HepG2 (cell line): ENCODE data around the gene CDCA5. TPM values are rescaled to one million over a fixed set of nuclear protein-coding genes. Genes with fewer than 3 reads are reported as not detected.

Experiments used
- ARID2 ChIP-seq: sonication (generic); formaldehyde crosslinking; IDR thresholded peaks from 2 replicates; pipeline ENCODE4 v1.8.1; 2022; ENCODE audit warnings: mild to moderate bottlenecking, missing genetic modification reagents, borderline replicate concordance
- ARNT2 ChIP-seq: sonication (generic); formaldehyde crosslinking; IDR thresholded peaks from 2 replicates; pipeline ENCODE4 v1.8.0; 2022; ENCODE audit warnings: mild to moderate bottlenecking, low read depth, missing genetic modification reagents, moderate library complexity
- ATF7 ChIP-seq, 2 experiments: fragments of 450-650 bp in 1 of 2; sonication (generic) in 1 of 2; formaldehyde crosslinking in 1 of 2; IDR thresholded peaks; 2 replicates each; pipeline versions ENCODE4 v1.4.0 to v1.6.1; 2016 to 2020; ENCODE audit warnings: antibody characterized with exemption in 1 of 2, mild to moderate bottlenecking in 1 of 2, missing genetic modification reagents in 1 of 2
- FOXO1 ChIP-seq: sonication (generic); formaldehyde crosslinking; IDR thresholded peaks from 2 replicates; pipeline ENCODE4 v1.4.0; 2020; ENCODE audit warnings: missing genetic modification reagents
- GABPB1 ChIP-seq: IDR thresholded peaks from 2 replicates; pipeline ENCODE4 v1.6.1; 2016; ENCODE audit warnings: mild to moderate bottlenecking, missing genetic modification reagents, moderate library complexity, missing compliant biosample characterization
- GLI4 ChIP-seq: sonication (generic); formaldehyde crosslinking; IDR thresholded peaks from 2 replicates; pipeline ENCODE4 v1.5.1; 2020; ENCODE audit warnings: missing genetic modification reagents, mild to moderate bottlenecking, moderate library complexity, borderline replicate concordance
- JUND ChIP-seq: sonication (generic); formaldehyde crosslinking; IDR thresholded peaks from 2 replicates; pipeline ENCODE4 v1.8.0; 2022; ENCODE audit warnings: mild to moderate bottlenecking, missing genetic modification reagents
- NBN ChIP-seq: fragments of 450-650 bp; conservative IDR thresholded peaks from 2 replicates; pipeline ENCODE4 v1.6.1; 2017
- NR2C2 ChIP-seq: sonication (generic); formaldehyde crosslinking; IDR thresholded peaks from 2 replicates; pipeline ENCODE4 v1.4.0; 2020; ENCODE audit warnings: missing genetic modification reagents, mild to moderate bottlenecking, moderate library complexity, borderline replicate concordance
- PITX1 ChIP-seq: sonication (generic); formaldehyde crosslinking; IDR thresholded peaks from 2 replicates; pipeline ENCODE4 v1.5.1; 2020; ENCODE audit warnings: mild to moderate bottlenecking, missing genetic modification reagents
- SMAD9 ChIP-seq: sonication (generic); formaldehyde crosslinking; IDR thresholded peaks from 2 replicates; pipeline ENCODE4 v1.5.1; 2020; ENCODE audit warnings: mild to moderate bottlenecking, missing genetic modification reagents
- SP4 ChIP-seq: sonication (generic); formaldehyde crosslinking; IDR thresholded peaks from 2 replicates; pipeline ENCODE4 v1.8.1; 2023; ENCODE audit warnings: mild to moderate bottlenecking, missing genetic modification reagents
- STAT5B ChIP-seq: sonication (generic); formaldehyde crosslinking; IDR thresholded peaks from 2 replicates; pipeline ENCODE4 v1.4.0; 2020; ENCODE audit warnings: missing genetic modification reagents
- ZFP1 ChIP-seq: IDR thresholded peaks from 2 replicates; pipeline ENCODE4 v1.6.1; 2016
- ZFP90 ChIP-seq: sonication (generic); formaldehyde crosslinking; IDR thresholded peaks from 2 replicates; pipeline ENCODE4 v1.8.0; 2022; ENCODE audit warnings: missing genetic modification reagents, mild to moderate bottlenecking, inconsistent platforms, borderline replicate concordance
- ZNF160 ChIP-seq: sonication (generic); formaldehyde crosslinking; IDR thresholded peaks from 2 replicates; pipeline ENCODE4 v1.8.0; 2022; ENCODE audit warnings: mild to moderate bottlenecking, inconsistent platforms, missing genetic modification reagents
- ZNF225 ChIP-seq: sonication (generic); formaldehyde crosslinking; IDR thresholded peaks from 2 replicates; pipeline ENCODE4 v1.4.0; 2020; ENCODE audit warnings: mild to moderate bottlenecking, missing genetic modification reagents
- ZNF232 ChIP-seq: sonication (generic); formaldehyde crosslinking; IDR thresholded peaks from 2 replicates; pipeline ENCODE4 v1.4.0; 2020; ENCODE audit warnings: missing genetic modification reagents, borderline replicate concordance
- polyA plus RNA-seq, 8 experiments: library from polyadenylated mRNA; depleted of rRNA in 3 of 8; stranded (reverse) in 7 of 8; unstranded in 1 of 8; fragments of >200 nt; fragmentation: Illumina TruSeq in 4 of 8; extraction: Trizol in 4 of 8; gene quantifications; 2 replicates each; pipeline versions ENCODE4 v1.2.1 to v1.2.3, GENCODE V29; 2011 to 2016; ENCODE audit warnings: low read depth in 4 of 8, missing spikeins in 1 of 8, mixed read lengths in 1 of 8; ENCODE audit not compliant: insufficient read depth in 1 of 8
- total RNA-seq, 5 experiments: library from RNA; depleted of rRNA; stranded (reverse); fragments of >200 nt; fragmentation: Illumina TruSeq; extraction: Trizol; gene quantifications; 2 replicates each; pipeline ENCODE4 v1.2.3, GENCODE V29; 2016; ENCODE audit warnings: low read depth in 1 of 5
- TF ChIP-seq, protein P1 (sequence below): sonication (generic); formaldehyde crosslinking; IDR thresholded peaks from 2 replicates; pipeline ENCODE4 v1.5.1; 2020; ENCODE audit warnings: mild to moderate bottlenecking, moderate library complexity, missing genetic modification reagents
- TF ChIP-seq, protein P2 (sequence below): sonication (generic); formaldehyde crosslinking; conservative IDR thresholded peaks from 2 replicates; pipeline ENCODE4 v1.4.0; 2020; ENCODE audit warnings: missing genetic modification reagents
- TF ChIP-seq, protein P3 (sequence below): IDR thresholded peaks from 2 replicates; pipeline ENCODE4 v1.6.1; 2016; ENCODE audit warnings: control low read depth
- TF ChIP-seq, protein P4 (sequence below): sonication (generic); formaldehyde crosslinking; IDR thresholded peaks from 2 replicates; pipeline ENCODE4 v1.5.0; 2020; ENCODE audit warnings: missing genetic modification reagents, mild to moderate bottlenecking, borderline replicate concordance
- TF ChIP-seq, protein P5 (sequence below): sonication (generic); formaldehyde crosslinking; IDR thresholded peaks from 2 replicates; pipeline ENCODE4 v1.4.0; 2020; ENCODE audit warnings: mild to moderate bottlenecking, missing genetic modification reagents

Gene CDCA5
- total and polyA plus RNA-seq, 2 of the 13 experiments (the other 11 are each of a cell fraction or from before 2014, with no cell fraction given): 13.5 to 50.6 TPM

DNA sequence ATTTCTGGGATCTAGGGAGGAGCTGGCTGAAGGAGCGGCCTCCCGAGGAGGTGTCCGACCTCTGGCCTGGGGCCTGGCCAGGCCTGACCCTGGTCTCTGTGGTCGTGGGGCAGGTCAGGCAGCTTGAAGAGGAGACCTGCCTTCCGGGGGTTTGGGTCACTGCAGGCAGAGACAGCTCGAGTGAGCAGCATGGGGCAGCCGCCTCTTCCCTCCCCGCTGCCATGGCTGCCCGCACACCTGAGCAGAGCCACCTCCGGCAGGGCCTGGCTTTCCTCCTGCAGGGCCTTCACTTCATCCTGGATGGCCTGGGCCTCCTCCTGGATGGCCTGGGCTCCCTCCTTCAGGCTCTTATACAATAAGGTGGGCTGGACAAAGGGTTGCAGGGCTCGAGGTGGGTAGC is 17.5 kb downstream of the CDCA5 start (continued):
- TF ChIP-seq, protein P1, sequence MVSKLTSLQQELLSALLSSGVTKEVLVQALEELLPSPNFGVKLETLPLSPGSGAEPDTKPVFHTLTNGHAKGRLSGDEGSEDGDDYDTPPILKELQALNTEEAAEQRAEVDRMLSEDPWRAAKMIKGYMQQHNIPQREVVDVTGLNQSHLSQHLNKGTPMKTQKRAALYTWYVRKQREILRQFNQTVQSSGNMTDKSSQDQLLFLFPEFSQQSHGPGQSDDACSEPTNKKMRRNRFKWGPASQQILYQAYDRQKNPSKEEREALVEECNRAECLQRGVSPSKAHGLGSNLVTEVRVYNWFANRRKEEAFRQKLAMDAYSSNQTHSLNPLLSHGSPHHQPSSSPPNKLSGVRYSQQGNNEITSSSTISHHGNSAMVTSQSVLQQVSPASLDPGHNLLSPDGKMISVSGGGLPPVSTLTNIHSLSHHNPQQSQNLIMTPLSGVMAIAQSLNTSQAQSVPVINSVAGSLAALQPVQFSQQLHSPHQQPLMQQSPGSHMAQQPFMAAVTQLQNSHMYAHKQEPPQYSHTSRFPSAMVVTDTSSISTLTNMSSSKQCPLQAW: no peak
- TF ChIP-seq ARNT2 (CRISPR knock-in tag) (no peak), SMAD9 (CRISPR knock-in tag) (no peak), JUND (0 out of 2 replicates have a peak, but pooled peaks have one; percentile 37), NR2C2 (0 out of 2 replicates have a peak, but pooled peaks have one; percentile 27), ZNF232 (CRISPR knock-in tag) (no peak), GLI4 (CRISPR knock-in tag) (0 out of 2 replicates have a peak, but pooled peaks have one; percentile 19), ZNF225 (CRISPR knock-in tag) (no peak), ZFP1 (CRISPR knock-in tag) (no peak), FOXO1 (CRISPR knock-in tag) (0 out of 2 replicates have a peak, but pooled peaks have one; percentile 24), ATF7 (IDR thresholded peaks at IDR 0.05) (no peak), ATF7 (CRISPR knock-in tag; IDR thresholded peaks at IDR 0.05) (no peak), ZFP90 (no peak), NBN (no peak), SP4 (CRISPR knock-in tag) (no peak), ARID2 (no peak), ZNF160 (CRISPR knock-in tag) (no peak), PITX1 (CRISPR knock-in tag) (no peak), STAT5B (CRISPR knock-in tag) (no peak), GABPB1 (CRISPR knock-in tag) (peak; percentile 55; the same call in 1 of the 2 replicates)
- TF ChIP-seq, protein P2, sequence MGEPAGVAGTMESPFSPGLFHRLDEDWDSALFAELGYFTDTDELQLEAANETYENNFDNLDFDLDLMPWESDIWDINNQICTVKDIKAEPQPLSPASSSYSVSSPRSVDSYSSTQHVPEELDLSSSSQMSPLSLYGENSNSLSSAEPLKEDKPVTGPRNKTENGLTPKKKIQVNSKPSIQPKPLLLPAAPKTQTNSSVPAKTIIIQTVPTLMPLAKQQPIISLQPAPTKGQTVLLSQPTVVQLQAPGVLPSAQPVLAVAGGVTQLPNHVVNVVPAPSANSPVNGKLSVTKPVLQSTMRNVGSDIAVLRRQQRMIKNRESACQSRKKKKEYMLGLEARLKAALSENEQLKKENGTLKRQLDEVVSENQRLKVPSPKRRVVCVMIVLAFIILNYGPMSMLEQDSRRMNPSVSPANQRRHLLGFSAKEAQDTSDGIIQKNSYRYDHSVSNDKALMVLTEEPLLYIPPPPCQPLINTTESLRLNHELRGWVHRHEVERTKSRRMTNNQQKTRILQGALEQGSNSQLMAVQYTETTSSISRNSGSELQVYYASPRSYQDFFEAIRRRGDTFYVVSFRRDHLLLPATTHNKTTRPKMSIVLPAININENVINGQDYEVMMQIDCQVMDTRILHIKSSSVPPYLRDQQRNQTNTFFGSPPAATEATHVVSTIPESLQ (CRISPR knock-in tag): no peak
- TF ChIP-seq, protein P3, sequence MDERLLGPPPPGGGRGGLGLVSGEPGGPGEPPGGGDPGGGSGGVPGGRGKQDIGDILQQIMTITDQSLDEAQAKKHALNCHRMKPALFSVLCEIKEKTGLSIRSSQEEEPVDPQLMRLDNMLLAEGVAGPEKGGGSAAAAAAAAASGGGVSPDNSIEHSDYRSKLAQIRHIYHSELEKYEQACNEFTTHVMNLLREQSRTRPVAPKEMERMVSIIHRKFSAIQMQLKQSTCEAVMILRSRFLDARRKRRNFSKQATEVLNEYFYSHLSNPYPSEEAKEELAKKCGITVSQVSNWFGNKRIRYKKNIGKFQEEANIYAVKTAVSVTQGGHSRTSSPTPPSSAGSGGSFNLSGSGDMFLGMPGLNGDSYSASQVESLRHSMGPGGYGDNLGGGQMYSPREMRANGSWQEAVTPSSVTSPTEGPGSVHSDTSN: no peak
- TF ChIP-seq, protein P4, sequence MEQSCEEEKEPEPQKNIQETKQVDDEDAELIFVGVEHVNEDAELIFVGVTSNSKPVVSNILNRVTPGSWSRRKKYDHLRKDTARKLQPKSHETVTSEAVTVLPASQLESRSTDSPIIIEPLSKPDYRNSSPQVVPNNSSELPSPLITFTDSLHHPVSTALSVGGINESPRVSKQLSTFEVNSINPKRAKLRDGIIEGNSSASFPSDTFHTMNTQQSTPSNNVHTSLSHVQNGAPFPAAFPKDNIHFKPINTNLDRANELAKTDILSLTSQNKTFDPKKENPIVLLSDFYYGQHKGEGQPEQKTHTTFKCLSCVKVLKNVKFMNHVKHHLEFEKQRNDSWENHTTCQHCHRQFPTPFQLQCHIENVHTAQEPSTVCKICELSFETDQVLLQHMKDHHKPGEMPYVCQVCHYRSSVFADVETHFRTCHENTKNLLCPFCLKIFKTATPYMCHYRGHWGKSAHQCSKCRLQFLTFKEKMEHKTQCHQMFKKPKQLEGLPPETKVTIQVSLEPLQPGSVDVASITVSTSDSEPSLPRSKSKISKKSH (CRISPR knock-in tag): 0 out of 2 replicates have a peak, but pooled peaks have one; percentile 59
- TF ChIP-seq, protein P5, sequence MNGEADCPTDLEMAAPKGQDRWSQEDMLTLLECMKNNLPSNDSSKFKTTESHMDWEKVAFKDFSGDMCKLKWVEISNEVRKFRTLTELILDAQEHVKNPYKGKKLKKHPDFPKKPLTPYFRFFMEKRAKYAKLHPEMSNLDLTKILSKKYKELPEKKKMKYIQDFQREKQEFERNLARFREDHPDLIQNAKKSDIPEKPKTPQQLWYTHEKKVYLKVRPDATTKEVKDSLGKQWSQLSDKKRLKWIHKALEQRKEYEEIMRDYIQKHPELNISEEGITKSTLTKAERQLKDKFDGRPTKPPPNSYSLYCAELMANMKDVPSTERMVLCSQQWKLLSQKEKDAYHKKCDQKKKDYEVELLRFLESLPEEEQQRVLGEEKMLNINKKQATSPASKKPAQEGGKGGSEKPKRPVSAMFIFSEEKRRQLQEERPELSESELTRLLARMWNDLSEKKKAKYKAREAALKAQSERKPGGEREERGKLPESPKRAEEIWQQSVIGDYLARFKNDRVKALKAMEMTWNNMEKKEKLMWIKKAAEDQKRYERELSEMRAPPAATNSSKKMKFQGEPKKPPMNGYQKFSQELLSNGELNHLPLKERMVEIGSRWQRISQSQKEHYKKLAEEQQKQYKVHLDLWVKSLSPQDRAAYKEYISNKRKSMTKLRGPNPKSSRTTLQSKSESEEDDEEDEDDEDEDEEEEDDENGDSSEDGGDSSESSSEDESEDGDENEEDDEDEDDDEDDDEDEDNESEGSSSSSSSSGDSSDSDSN (CRISPR knock-in tag): peak; percentile 63; the same call in 1 of the 2 replicates
